Type B pancreatic cell (in vitro differentiated cells): ENCODE data around the gene EVI5. TPM values are rescaled to one million over a fixed set of nuclear protein-coding genes. Genes with fewer than 3 reads are reported as not detected.

Experiments used
- DNase-seq: peaks from one replicate; pipeline ENCODE4 v3.0.0; 2021; ENCODE audit warnings: mixed read lengths; ENCODE audit not compliant: unreplicated experiment; ENCODE audit errors: extremely low spot score
- H3K27ac Mint-ChIP-seq: 2 replicates; pipeline ENCODE4 v1.8.0; 2021; ENCODE audit warnings: mild to moderate bottlenecking, mixed read lengths
- H3K27me3 Mint-ChIP-seq: 2 replicates; pipeline ENCODE4 v1.8.0; 2021; ENCODE audit warnings: mixed read lengths
- H3K36me3 Mint-ChIP-seq: 2 replicates; pipeline ENCODE4 v1.8.0; 2021; ENCODE audit warnings: mixed read lengths
- H3K4me1 Mint-ChIP-seq: one replicate; pipeline ENCODE4 v1.8.0; 2021; ENCODE audit warnings: mixed read lengths; ENCODE audit not compliant: unreplicated experiment
- H3K4me3 Mint-ChIP-seq: 2 replicates; pipeline ENCODE4 v1.8.0; 2021; ENCODE audit warnings: mild to moderate bottlenecking, mixed read lengths
- H3K9me3 Mint-ChIP-seq: 2 replicates; pipeline ENCODE4 v1.8.0; 2021; ENCODE audit warnings: mixed read lengths
- CTCF ChIP-seq: fragments of 200-600 bp; sonication (generic); conservative IDR thresholded peaks from 2 replicates; pipeline ENCODE4 v1.5.0; 2021; ENCODE audit warnings: antibody characterized with exemption, mild to moderate bottlenecking
- total RNA-seq: library from RNA; stranded (reverse); gene quantifications from 2 replicates; pipeline ENCODE4 v1.2.1, GENCODE V29; 2021; ENCODE audit warnings: low replicate concordance

EVI5 gene
- total RNA-seq, 1 donor from 2014 or later: 29.6 TPM

- DNase-seq: no peak
- Mint-ChIP-seq H3K36me3 (no peaks in the 10 kb centered on the region), H3K4me1 (no peaks in the 10 kb centered on the region), H3K4me3 (no peak overlapping the region), H3K27me3 (no peaks in the 10 kb centered on the region), H3K9me3 (no peaks in the 10 kb centered on the region), H3K27ac (no peak overlapping the region)
- TF ChIP-seq CTCF: no peak
These were observed 217.6 kb downstream of the EVI5 start for GRCh38 chr1:92567211-92567868.

- no peak overlapping the region for H3K27ac Mint-ChIP-seq
- no peak for DNase-seq
- H3K4me3 Mint-ChIP-seq: no peak overlapping the region
- H3K4me1 Mint-ChIP-seq: no peaks in the 10 kb centered on the region
- peaks cover 7% of the 10 kb centered on the region for H3K36me3 Mint-ChIP-seq
- no peak for TF ChIP-seq CTCF
- H3K9me3 Mint-ChIP-seq: no peaks in the 10 kb centered on the region
- H3K27me3 Mint-ChIP-seq: no peaks in the 10 kb centered on the region
These were observed 221.3 kb downstream of the EVI5 start for GRCh38 chr1:92563457-92564216.

- peaks cover 19% of the 10 kb centered on the region for H3K36me3 Mint-ChIP-seq
- no peak overlapping the region for H3K27ac Mint-ChIP-seq
- no peak for TF ChIP-seq CTCF
- no peaks in the 10 kb centered on the region for H3K4me1 Mint-ChIP-seq
- DNase-seq: no peak
- H3K27me3 Mint-ChIP-seq: no peaks in the 10 kb centered on the region
- H3K9me3 Mint-ChIP-seq: no peaks in the 10 kb centered on the region
- no peak overlapping the region for H3K4me3 Mint-ChIP-seq
These were observed 228.6 kb downstream of the EVI5 start for GRCh38 chr1:92556350-92556749.

GRCh38 chr1:92554216-92554615 is 230.7 kb downstream of the EVI5 start:
- Mint-ChIP-seq H3K4me1 (no peaks in the 10 kb centered on the region), H3K36me3 (peaks cover 15% of the 10 kb centered on the region), H3K27me3 (no peaks in the 10 kb centered on the region), H3K27ac (no peak overlapping the region), H3K4me3 (no peak overlapping the region), H3K9me3 (no peaks in the 10 kb centered on the region)
- no peak for TF ChIP-seq CTCF
- DNase-seq: no peak

GRCh38 chr1:92551916-92552315 is 233.0 kb downstream of the EVI5 start:
- Mint-ChIP-seq H3K4me3 (no peak overlapping the region), H3K4me1 (no peaks in the 10 kb centered on the region), H3K27ac (no peak overlapping the region), H3K9me3 (no peaks in the 10 kb centered on the region), H3K36me3 (peaks cover 13% of the 10 kb centered on the region), H3K27me3 (no peaks in the 10 kb centered on the region)
- no peak for TF ChIP-seq CTCF
- no peak for DNase-seq
